AG08396 (cell line): ENCODE measurements around the gene C16orf95.
A peak's percentile ranks its signal among the peaks of the same experiment; 100 is the strongest.

Experiments used
- DNase-seq: peaks from one replicate; pipeline ENCODE4 v3.0.0; 2012; ENCODE audit warnings: low spot score, mixed read lengths

C16orf95 gene

DNA sequence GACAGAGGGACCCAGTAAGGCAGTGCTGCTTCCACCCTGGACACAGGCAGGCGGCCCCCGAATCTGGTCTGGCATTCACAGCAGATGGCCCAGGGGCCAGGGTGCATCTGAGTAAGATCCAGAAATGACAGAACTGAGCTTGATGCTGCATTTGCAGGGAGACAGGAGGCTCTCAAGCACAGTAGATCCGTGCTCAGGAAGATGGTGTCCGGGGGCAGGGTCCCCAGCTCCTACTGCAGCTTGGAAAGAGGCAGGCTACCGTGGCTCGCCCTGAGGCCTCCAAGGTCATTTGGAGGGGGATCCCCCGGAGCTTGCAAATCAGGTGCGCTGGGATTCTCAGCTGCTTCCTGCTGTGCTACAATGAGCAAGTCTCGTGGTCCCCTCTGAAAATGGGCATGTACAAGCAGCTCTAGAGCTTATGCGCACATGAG, 2.2 kb downstream of the C16orf95 start:
- no peak for DNase-seq

DNA sequence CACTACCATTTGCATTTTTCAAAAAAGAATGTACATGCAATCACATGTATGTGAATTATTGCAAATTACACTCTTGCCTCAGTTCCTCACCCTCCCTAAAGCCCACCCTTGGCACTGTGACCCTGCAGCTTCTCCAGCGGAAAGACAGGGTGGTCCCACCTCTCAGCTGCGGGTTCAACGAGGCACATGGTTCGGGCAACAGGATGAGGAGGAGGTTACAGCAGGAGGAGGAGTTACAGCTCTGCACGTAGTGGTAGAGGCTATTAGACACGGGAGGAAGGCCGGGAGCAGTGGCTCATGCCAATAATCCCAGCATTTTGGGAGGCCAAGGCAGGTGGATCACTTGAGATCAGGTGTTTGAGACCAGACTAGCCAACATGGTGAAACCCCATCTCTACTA, 5.2 kb downstream of the C16orf95 start:
- no peak for DNase-seq

DNA sequence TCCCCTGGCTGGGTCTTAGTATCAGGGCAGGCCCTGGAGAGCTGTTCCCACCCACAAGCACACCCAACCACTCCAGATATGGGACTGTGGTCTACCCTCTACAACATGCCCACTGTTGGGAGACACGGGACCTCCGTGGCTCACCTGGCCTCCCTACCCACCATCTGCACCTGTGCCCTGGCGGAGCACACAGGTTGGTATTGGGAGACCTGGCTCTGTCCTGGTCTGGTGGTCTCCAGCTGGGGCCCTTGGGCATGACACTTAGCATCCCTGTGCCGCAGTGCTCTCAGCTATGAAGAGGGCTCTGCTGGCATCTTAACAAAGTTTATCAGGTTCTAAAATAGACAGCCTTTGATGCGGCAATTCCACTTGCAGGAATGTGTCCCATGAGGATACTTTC, 5.8 kb downstream of the C16orf95 start:
- no peak for DNase-seq

DNA sequence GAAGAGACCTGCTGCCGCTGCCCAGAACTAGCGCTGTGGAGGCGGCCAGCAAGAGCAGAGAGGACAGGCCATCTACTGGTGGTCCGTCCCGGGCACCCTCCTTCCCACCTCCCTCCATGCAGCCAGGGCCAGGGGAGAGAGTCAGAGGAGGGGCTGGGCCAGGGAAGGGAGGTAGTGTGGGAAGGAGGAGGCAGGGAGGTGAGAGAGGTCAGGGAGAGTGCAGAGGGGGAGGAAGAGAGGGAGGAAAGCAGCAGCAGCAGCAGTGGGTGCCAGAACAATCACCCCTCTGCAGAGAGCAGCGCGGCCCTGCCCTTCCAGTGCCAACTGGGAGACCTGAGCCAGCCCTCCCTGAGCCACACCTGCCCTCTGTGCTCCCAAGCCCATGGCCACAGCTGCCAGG, 6.6 kb downstream of the C16orf95 start:
- no peak for DNase-seq

DNA sequence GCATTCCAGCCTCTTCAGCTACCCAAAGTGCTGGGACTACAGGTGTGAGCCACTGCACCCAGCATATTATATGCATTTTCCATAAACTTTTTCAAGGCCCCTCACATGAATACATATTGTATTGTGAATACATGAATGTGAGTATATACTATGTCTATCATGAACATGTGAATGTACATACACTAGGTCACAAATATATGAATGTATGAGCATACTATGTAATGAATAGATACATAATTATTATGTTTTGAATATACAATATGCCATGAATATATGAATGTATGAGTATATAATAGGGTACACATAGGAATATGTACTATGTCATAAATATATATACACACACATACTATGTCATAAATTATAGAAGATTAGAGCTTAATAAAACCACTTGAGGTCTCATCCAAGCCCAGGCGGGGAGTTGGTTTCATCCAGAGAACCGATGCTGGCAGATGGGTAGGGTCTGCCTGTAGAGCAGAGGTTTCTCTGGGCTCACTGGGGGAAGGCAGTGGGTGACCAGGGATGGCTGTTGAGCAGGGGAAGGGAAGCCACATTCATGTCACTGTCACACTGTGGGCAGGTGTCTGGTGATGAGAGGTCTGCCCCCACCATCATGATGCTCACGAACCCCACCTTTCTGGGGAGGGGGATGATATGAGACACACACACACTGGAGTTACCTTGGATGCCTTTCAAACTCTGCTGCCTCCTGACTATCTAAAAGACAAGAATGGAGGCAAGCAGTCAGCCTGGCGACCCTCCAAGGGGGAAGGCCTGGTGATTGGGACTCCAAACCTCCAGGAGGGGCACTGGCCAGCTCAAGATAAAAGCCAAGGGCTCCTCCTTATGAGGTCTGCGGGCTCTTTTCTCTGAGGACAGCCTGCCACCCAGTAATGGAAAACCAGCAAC, 7.3 kb downstream of the C16orf95 start:
- no peak for DNase-seq

DNA sequence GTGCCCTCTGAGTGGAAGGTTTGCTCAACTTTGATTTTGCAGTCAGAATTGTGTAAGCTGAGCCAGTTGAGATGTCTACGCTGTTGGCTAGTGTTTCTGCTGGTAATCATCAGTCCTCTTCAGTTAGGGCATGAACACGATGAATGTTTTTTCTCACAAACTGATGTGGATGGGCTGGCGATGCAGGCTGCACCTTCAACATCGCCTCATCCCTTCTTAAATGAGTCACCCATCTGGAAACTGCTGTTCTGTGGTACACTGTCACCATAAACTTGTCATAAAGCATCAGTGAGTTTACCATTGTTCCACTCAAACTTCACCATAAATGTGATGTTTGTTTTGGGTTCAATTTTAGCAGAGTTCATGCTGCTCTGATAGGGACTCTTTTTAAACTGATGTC, 8.4 kb downstream of the C16orf95 start:
- DNase-seq: no peak

DNA sequence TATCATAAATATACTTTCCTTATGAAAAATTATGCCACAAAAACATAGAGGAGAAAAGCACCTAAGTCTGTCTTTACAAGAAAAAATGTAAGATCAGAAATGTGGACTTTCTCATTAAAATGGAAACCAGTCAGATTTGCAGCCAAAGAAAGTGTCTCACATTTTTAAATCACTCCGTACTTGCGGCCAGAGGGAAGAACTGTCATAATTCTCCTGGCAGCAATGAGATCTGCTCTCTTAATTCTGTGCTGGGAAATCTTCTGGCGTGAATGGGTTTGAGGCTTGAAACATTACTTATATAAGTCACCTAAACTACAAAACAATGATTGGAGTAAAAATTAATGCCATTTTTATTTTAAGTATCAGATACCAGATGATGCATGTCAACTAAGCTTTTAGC, 10.7 kb downstream of the C16orf95 start:
- DNase-seq: no peak

DNA sequence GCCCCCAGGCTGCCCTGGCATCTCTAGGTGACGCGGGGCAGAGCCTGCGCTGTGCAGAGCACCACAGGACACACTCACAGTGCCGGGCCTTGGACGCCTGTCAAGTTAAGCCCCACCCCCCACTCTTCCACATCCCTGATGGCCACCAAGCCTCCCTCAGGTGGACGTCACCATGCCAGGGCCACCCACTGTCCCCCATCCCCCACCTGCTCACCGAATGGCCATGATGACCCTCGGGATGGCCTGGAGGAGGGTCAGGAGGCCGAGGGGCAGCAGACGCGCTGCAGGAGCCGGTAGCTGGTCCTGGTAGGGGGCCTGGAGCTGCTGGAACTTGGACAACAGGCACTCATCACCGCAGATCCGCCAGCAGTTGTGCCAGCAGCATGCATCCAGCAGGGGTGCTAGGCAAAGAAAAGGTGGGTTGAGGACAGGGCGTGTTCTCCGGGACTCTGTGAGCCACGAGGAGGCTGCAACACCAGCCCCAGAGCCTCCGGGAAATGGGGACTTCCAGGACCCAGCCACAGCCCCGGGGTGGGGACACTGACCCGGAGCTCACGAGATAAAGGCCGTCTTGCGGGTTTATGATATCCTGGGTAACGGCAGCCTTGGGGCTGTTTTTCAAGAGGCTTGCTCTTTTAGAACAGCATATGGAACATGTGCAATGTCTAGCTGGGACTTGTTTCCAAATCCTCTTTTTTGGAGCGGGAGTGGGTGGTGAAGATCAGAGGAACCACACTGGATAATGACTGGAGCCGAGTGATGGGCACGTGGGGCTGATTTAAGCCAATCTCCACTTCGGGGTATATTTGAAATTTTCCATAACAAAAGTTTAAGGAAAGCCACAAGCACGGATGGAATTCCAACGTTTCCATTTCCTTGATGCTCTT, 11.4 kb downstream of the C16orf95 start:
- DNase-seq: peak; percentile 64

DNA sequence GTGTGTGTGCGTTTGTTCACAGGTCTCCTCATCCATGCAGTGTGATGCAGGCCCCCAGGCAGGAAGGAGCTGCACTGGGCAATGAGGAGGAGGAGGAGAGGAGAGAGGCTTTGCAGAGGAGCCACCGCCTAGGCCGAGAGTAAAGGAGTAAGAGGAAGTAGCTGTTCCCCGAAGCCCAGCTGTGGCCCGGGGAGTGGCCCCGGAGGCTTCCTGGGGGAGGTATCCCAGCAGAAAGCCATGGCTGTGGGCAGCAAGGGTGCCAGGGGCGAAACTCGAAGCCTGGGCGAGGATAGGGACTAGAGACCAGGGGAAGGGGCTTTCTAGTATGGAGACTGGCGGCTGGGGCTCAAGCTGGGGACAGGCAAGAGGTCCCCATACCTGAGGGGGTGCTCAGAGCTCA, 12.2 kb downstream of the C16orf95 start:
- DNase-seq: no peak

DNA sequence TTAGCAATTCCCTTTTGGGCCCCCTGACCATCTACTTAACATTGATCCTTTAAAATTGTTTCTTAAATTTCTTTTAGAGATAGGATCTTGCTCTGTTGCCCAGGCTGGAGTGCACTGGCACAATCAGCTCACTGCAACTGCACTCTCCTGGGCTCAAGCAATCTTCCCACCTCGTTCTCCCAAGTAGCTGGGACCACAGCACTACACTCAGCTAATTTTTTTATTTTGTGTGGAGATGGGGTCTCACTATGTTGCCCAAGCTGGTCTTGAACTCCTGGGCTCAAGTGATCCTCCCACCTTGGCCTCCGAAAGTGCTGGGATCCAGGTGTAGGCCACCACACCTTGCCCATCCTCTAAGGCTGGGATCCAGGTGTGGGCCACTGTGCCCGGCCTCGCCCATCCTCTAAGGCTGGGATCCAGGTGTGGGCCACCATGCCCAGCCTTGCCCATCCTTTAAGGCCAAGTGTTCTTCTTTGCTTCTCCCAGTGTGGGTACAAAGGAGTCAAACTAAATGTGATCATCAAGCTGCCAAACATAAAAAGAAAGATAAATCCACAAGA, 13.2 kb downstream of the C16orf95 start:
- no peak for DNase-seq

DNA sequence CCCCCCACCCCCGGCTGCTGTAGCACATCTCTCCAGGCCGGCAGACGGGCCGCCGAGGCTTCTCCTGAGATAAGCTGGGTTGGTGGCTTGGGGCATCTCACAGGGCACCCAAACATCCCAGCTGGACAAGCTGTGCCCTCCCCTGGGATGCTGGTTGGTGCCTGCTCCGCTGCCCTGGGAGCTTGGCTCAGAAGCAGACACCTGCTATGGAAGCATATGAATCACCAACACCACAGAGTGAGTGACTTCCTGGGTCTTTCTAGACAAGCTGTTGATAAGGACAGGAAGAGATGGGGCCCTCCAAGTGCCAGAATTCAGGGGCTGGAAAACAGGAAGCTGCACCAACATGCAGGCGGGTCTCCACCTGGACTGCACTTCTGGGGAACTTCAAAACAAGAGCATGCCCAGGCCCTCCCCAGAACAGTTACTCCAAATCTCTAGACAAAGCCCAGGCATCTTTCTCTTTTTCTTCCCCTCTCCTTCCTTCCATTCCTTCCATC, 13.7 kb downstream of the C16orf95 start:
- no peak for DNase-seq

DNA sequence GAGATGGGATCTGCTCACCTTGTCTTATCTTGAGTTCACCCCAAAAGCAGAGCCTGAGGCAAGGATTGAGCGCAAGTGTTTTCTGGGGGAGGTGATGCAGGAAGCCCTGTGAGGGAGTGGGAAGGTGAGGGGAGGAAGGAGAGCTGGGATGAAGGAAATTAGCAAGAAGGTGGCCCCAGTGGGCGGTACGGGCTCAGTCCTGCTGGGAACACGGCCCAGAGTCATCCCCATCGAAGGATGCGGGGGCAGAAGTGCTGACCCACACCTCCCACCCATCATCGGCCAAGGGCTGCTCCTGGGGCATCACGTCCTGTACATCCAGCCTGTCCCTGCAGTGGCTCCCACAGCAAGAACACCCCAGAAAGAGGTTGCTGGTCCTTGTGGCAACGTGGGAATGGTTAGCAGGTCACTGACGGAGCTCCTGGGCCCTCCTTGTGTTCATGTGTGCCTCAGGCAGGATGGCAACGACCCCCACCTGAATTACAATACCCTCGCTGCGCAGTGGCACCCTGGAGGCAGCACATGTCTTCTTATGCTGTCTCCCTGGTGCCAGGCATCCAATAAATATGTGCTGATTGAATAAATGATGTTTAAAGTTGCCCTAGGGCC, 18.2 kb downstream of the C16orf95 start:
- no peak for DNase-seq

DNA sequence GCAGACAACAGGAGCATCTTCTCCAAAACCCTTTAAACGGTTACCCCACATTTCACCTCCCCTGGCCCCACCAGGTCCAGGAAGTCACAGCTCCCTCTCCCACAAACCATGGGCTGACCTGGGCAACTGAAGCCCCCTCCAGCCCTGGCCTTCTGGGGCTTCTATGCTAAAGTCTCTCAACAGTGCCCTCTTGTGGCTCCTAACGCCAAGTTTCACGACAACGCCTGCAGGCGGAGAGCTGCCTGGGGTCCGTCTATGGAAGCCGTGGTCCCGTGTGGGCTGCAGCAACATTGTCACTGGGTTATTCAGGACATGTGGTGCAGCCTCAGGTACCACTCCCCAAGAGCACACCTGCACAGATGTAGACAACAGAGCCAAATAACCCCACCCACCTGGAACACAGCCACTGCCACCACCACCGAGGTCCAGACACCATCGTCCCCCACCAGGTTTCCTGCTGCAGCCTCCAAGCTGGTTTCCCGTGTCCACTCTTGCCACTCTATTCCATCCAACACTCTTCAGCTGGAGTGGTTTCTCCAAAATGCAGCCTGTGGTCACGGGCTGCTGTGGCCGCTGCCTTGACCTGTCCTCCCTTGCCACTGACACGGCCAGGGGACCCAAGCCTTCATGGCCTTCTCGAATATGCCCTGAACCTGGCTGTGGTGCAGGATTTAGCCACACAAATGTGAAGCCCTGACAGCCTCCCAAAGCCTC, 19.1 kb downstream of the C16orf95 start:
- DNase-seq: peak; percentile 61

DNA sequence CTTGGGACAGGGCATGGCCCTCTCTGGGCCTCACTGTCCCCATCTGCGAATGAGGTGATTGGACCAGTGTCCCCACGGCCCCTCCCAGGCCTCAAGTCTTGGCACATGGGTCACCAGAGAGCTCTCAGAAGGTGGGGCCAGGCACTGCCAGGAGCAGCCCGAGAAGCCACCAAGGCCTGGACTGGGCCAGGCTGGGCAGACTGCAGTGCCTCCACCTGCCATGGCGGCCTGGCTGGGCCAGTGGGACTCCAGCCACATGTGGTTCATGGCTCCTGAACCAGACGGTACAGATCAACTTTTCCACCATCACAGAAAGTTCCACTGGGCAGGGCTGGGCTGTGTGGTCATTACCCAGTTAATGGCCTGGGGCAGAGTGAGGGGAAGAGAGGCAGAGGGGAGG, 19.8 kb downstream of the C16orf95 start:
- no peak for DNase-seq

DNA sequence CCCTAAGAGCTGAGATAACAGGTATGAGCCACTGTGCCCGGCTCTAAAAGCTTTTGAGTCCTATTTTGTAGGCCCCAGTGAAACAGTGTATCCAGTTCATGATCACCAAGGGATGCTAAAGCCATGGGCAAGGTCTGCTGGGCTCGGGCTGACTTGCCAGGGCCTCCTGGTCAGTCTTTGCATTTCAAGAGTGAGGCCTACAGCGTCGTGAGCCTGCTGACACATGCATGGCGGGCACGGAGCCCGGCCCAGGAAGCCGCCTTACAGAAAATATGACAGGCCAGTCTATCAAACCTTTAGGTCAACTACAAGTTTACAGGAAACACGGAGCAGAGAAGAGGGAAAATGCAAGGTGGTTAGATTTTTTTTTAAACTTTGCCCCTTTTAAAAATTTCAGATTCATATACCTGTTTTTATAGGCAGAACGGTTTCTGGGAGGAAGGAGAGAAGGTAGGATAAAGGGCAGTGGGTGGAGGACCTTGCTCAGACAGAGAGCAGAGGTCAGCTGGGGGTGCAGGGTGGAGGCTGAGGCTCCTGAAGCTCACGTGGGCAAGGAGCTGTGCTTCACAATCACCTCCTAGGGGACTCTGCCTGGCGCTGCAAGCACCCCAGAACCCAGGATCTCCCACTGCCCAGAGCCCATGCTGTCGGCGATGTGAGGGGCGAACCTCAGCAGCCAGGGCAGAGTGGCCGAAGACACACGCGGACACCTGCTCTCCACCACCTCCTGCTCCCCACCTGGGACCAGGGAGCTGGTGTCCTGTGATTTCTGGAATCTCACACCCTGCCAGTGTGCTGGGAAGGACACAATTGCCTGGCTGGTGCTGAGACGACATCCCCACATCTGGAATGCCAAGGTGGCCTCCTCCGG, 21.3 kb downstream of the C16orf95 start:
- DNase-seq: no peak

DNA sequence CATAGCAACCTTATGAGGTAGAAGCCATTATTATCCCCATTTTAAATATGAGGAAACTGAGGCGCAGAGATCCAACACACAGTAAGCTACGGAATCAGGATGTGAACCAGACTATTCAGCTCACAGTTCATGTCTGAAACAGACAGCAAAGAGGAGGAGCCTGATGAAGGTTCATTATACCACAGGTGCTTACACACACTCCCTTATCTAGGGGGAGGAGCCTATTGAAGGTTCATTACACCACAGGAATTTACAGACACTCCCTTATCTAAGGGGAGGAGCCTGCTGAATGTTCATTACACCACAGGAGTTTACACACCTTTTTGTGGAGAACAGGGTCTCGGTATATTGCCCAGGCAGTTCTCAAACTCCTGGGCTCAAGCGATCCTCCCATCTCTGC, 21.9 kb downstream of the C16orf95 start:
- no peak for DNase-seq

DNA sequence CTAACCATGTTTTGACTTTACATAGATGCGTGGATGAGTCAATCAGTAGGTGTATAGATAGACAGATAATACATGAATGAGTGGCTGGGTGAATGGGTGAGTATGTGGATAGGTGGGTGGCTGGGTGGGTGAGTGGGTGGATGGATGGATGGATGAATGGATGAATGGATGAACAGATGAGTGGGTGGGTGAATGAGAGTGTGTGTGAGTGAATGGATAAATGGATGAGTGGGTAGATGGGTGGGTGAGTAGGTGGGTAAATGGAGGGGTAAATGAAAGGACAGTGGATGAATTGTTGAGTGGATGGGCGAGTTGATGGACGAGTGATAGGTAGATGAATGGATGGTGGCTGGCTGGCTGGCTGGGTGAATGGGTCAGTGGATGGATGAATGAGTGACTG, 23.2 kb downstream of the C16orf95 start:
- no peak for DNase-seq

DNA sequence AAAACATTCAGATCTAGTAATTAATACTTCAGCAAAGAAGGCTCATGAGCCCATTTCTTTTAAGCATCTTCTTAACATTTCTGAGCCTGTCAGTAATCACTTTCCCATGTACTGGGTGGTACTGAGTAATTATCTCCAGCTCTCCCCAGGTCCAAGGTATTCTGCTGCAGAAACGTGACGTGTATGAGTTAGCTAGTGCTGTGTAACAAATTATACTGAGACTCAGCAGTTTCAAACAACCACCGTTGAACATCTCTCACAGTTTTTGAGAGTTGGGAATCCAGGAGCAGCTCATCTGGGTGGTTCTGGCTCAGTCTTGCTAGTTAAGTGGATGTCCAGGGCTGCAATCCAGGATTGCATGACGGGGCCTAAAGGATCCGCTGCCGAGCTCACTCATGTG, 25.2 kb downstream of the C16orf95 start:
- DNase-seq: no peak

DNA sequence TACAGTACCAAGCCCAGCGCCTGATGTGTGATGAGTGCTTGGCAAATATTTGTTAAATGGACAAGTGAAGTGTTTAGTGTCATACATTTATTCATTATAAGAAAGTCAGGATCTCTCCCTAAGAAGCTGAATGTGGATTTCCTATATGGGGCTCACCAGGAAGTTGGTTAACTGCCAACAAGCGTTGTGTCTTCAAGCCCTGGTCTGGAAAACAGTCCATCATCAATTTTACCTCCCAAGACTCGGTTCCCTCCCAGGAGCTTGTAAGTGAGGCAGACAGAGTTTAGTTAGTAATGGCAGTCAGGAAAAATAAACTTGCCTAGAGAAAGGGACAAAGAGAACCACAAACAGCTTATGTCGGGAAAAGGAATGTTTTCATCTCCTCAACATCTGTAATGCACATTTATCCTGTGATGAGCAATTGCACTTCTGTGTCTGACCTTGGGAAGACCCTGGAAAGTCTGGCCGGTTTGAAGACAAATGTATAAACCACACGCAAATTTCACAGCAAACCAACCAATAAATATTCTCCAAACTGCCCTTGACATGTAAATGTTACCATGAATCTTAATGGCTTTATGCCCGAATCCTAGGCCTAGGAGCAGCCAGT, 28.3 kb downstream of the C16orf95 start:
- DNase-seq: no peak
